Smooth muscle cell (in vitro differentiated cells): ENCODE measurements around the gene FGFR1OP2. TPM values are rescaled to one million over a fixed set of nuclear protein-coding genes. Genes with fewer than 3 reads are reported as not detected.

Experiments used
- DNase-seq: peaks from one replicate; lab custom pipeline; 2025; ENCODE audit not compliant: unreplicated experiment; lab: John Stamatoyannopoulos, UW
- H2AFZ ChIP-seq: fragments of 200-600 bp; sonication (generic); 2 replicates; pipeline ENCODE4 v1.6.0; 2016; ENCODE audit warnings: antibody characterized with exemption, low read depth, mild to moderate bottlenecking
- H3F3A ChIP-seq: fragments of 200-600 bp; sonication (generic); 2 replicates; pipeline ENCODE4 v1.6.0; 2017; ENCODE audit warnings: antibody characterized with exemption, low read depth
- H3K27ac ChIP-seq: fragments of 200-600 bp; sonication (generic); 2 replicates; pipeline ENCODE4 v1.5.1; 2016; ENCODE audit warnings: low read depth, mild to moderate bottlenecking
- H3K27me3 ChIP-seq: fragments of 200-600 bp; sonication (generic); 2 replicates; pipeline ENCODE4 v1.6.1; 2016; ENCODE audit warnings: low read depth, mild to moderate bottlenecking
- H3K36me3 ChIP-seq: fragments of 200-600 bp; sonication (generic); 2 replicates; pipeline ENCODE4 v1.5.1; 2016; ENCODE audit warnings: low read depth
- H3K4me1 ChIP-seq: fragments of 200-600 bp; sonication (generic); 2 replicates; pipeline ENCODE4 v1.5.1; 2016; ENCODE audit warnings: low read depth
- H3K4me2 ChIP-seq: fragments of 200-600 bp; sonication (generic); 2 replicates; pipeline ENCODE4 v1.6.0; 2016; ENCODE audit warnings: mild to moderate bottlenecking
- H3K4me3 ChIP-seq: fragments of 200-600 bp; sonication (generic); 2 replicates; pipeline ENCODE4 v1.5.1; 2016; ENCODE audit warnings: mild to moderate bottlenecking
- H3K79me2 ChIP-seq: fragments of 200-600 bp; sonication (generic); 2 replicates; pipeline ENCODE4 v1.6.0; 2016; ENCODE audit warnings: low read depth, mild to moderate bottlenecking
- H3K9ac ChIP-seq: fragments of 200-600 bp; sonication (generic); 2 replicates; pipeline ENCODE4 v1.6.0; 2016; ENCODE audit warnings: low read depth
- H3K9me3 ChIP-seq: fragments of 200-600 bp; sonication (generic); replicated peaks from 2 replicates; pipeline ENCODE4 v1.5.1; 2016; ENCODE audit warnings: low read depth
- H4K20me1 ChIP-seq: fragments of 200-600 bp; sonication (generic); 2 replicates; pipeline ENCODE4 v1.6.0; 2016; ENCODE audit warnings: low read depth
- CTCF ChIP-seq: fragments of 200-600 bp; sonication (generic); IDR thresholded peaks from 2 replicates; pipeline ENCODE4 v1.5.1; 2017; ENCODE audit warnings: borderline replicate concordance, mild to moderate bottlenecking, antibody characterized with exemption; ENCODE audit not compliant: insufficient read depth, poor library complexity, severe bottlenecking
- WGBS: methylation state at CpG from one replicate; pipeline ENCODE4 v1.1.7; 2016; ENCODE audit warnings: low lambda C conversion rate; 5-methylcytosine and 5-hydroxymethylcytosine counted together
- polyA plus RNA-seq: library from polyadenylated mRNA; unstranded; fragments of >200 nt; fragmentation: Nextera tagmentation; extraction: Ambion mirVana; gene quantifications from 2 replicates; pipeline ENCODE4 v1.2.1, GENCODE V29; 2016
- total RNA-seq: library from RNA; depleted of rRNA; stranded (reverse); fragments of >200 nt; gene quantifications from 2 replicates; pipeline ENCODE4 v1.2.3, GENCODE V29; 2014

FGFR1OP2 gene
- total and polyA plus RNA-seq, 2 experiments from 2014 or later: 28.4 to 53.5 TPM

GRCh38 chr12:26939192-26939832 is 1.0 kb downstream of the FGFR1OP2 start:
- no peak for TF ChIP-seq CTCF
- peaks cover 3% of the 10 kb centered on the region for H3K9me3 ChIP-seq
- H3K36me3 ChIP-seq: no peaks in the 10 kb centered on the region
- H3K9ac ChIP-seq: peak overlapping the region; percentile 96
- 34% methylated on average over 9 of the region's 9 CpGs for WGBS
- peaks cover 53% of the 10 kb centered on the region for H4K20me1 ChIP-seq
- H3K4me2 ChIP-seq: peak overlapping the region; percentile 91
- H3K4me3 ChIP-seq: peak overlapping the region; percentile 68
- no peaks in the 10 kb centered on the region for H3F3A ChIP-seq
- H3K27me3 ChIP-seq: no peaks in the 10 kb centered on the region
- peak overlapping the region; percentile 97 for H3K27ac ChIP-seq
- no peak overlapping the region for H2AFZ ChIP-seq
- H3K79me2 ChIP-seq: peaks cover 84% of the 10 kb centered on the region
- peaks cover 35% of the 10 kb centered on the region for H3K4me1 ChIP-seq
- DNase-seq: no peak

GRCh38 chr12:26939953-26940352 is 1.7 kb downstream of the FGFR1OP2 start:
- Histone ChIP-seq H3K4me3 (peak overlapping the region; percentile 68), H3K36me3 (peaks cover 3% of the 10 kb centered on the region), H3K4me2 (peak overlapping the region; percentile 91), H3F3A (no peaks in the 10 kb centered on the region), H3K27me3 (no peaks in the 10 kb centered on the region), H3K4me1 (peaks cover 35% of the 10 kb centered on the region), H4K20me1 (peaks cover 57% of the 10 kb centered on the region), H3K9ac (peak overlapping the region; percentile 32), H3K9me3 (peaks cover 4% of the 10 kb centered on the region), H3K27ac (peak overlapping the region; percentile 97), H3K79me2 (peaks cover 85% of the 10 kb centered on the region), H2AFZ (no peak overlapping the region)
- TF ChIP-seq CTCF: no peak
- 83% methylated on average over 1 of the region's 1 CpG for WGBS
- no peak for DNase-seq

GRCh38 chr12:26940516-26941214 is 2.4 kb downstream of the FGFR1OP2 start:
- H3K27ac ChIP-seq: peak overlapping the region; percentile 15
- H3K4me2 ChIP-seq: peak overlapping the region; percentile 91
- peaks cover 57% of the 10 kb centered on the region for H4K20me1 ChIP-seq
- no peak overlapping the region for H3K9ac ChIP-seq
- peaks cover 4% of the 10 kb centered on the region for H3K9me3 ChIP-seq
- peaks cover 3% of the 10 kb centered on the region for H3K36me3 ChIP-seq
- 73% methylated on average over 3 of the region's 3 CpGs for WGBS
- no peak for DNase-seq
- no peak for TF ChIP-seq CTCF
- H2AFZ ChIP-seq: no peak overlapping the region
- H3K4me3 ChIP-seq: peak overlapping the region; percentile 68
- no peaks in the 10 kb centered on the region for H3F3A ChIP-seq
- peaks cover 35% of the 10 kb centered on the region for H3K4me1 ChIP-seq
- H3K79me2 ChIP-seq: peaks cover 87% of the 10 kb centered on the region
- H3K27me3 ChIP-seq: no peaks in the 10 kb centered on the region
